A673 (cell line): ENCODE measurements around the gene AMER2.

Source experiments
- CTCF ChIP-seq: fragments of 300-800, 200-600 bp; sonication (generic); conservative IDR thresholded peaks from 2 replicates; pipeline ENCODE4 v1.5.1; 2017; ENCODE audit warnings: low read depth, mild to moderate bottlenecking, antibody characterized with exemption, low read length, moderate library complexity, mixed read lengths
- EZH2 ChIP-seq: fragments of 200-600 bp; sonication (generic); IDR thresholded peaks from 2 replicates; pipeline ENCODE4 v1.6.1; 2017; ENCODE audit warnings: borderline replicate concordance, low read depth, mild to moderate bottlenecking, mixed read lengths, antibody characterized with exemption, low read length; ENCODE audit not compliant: poor library complexity, severe bottlenecking

- TF ChIP-seq EZH2: no peak
- no peak for TF ChIP-seq CTCF
Observed at GRCh38 chr13:25215253-25215575, 43.1 kb upstream of the AMER2 start.
